Esophagus mucosa (tissue), 1 donor: ENCODE measurements around the gene PALLD. TPM values are rescaled to one million over a fixed set of nuclear protein-coding genes. Genes with fewer than 3 reads are reported as not detected.
"Not testable (repeated sequence)": the region's sequence is repeated elsewhere in the genome, so short reads cannot be mapped to it uniquely, and the experiment has no call there.

ENCODE experiments used
- ATAC-seq: fragments of 200-7000 bp; cut with Tn5 transposase; one replicate; pipeline ENCODE4 v1.9.1; 2020
- total RNA-seq: library from RNA; stranded (reverse); gene quantifications from one replicate; pipeline ENCODE4 v1.2.4, GENCODE V29; 2023
- donor health status: DM: yes; HTN: yes; CAD: no.

The PALLD gene
- total RNA-seq, 1 donor from 2014 or later, result 70.1 TPM

GRCh38 chr4:168678751-168679366, 182.0 kb downstream of the PALLD start:
- ATAC-seq, result peak; percentile 22

- no peak for ATAC-seq
Measured at GRCh38 chr4:168679397-168679796, 182.5 kb downstream of the PALLD start.

- no peak for ATAC-seq
Measured at GRCh38 chr4:168679819-168680218, 183.0 kb downstream of the PALLD start.

GRCh38 chr4:168682898-168683500, 186.1 kb downstream of the PALLD start:
- ATAC-seq, result no peak

- ATAC-seq, result no peak
Measured at GRCh38 chr4:168683595-168683994, 186.7 kb downstream of the PALLD start.

- ATAC-seq, result no peak
Measured at GRCh38 chr4:168685136-168685809, 188.4 kb downstream of the PALLD start.

- no peak for ATAC-seq
Measured at GRCh38 chr4:168688584-168688983, 191.7 kb downstream of the PALLD start.

GRCh38 chr4:168689791-168690190, 192.9 kb downstream of the PALLD start:
- ATAC-seq, result no peak

GRCh38 chr4:168690199-168690598, 193.3 kb downstream of the PALLD start:
- no peak for ATAC-seq

- ATAC-seq, result no peak
Measured at GRCh38 chr4:168691631-168692369, 194.9 kb downstream of the PALLD start.

- no peak for ATAC-seq
Measured at GRCh38 chr4:168693750-168694490, 197.1 kb downstream of the PALLD start.

GRCh38 chr4:168694667-168695066, 197.8 kb downstream of the PALLD start:
- ATAC-seq, result peak; percentile 84

GRCh38 chr4:168695288-168695687, 198.4 kb downstream of the PALLD start:
- ATAC-seq, result peak; percentile 51

GRCh38 chr4:168696280-168696679, 199.4 kb downstream of the PALLD start:
- ATAC-seq, result no peak

- ATAC-seq, result no peak
Measured at GRCh38 chr4:168696826-168697225, 200.0 kb downstream of the PALLD start.

GRCh38 chr4:168699224-168699878, 202.5 kb downstream of the PALLD start:
- ATAC-seq, result no peak

- ATAC-seq, result no peak
Measured at GRCh38 chr4:168701061-168701460, 204.2 kb downstream of the PALLD start.

GRCh38 chr4:168702581-168703087, 205.8 kb downstream of the PALLD start:
- not testable (repeated sequence) for ATAC-seq

GRCh38 chr4:168705121-168705520, 208.3 kb downstream of the PALLD start:
- no peak for ATAC-seq

- ATAC-seq, result no peak
Measured at GRCh38 chr4:168707205-168707604, 210.4 kb downstream of the PALLD start.

- ATAC-seq, result no peak
Measured at GRCh38 chr4:168708108-168708507, 211.3 kb downstream of the PALLD start.
